ENCODE data around the gene IFI44L.

The IFI44L gene

GRCh38 chr1:78619803-78620579 is at the start of gene IFI44L:
TSS of gene IFI44L (plus strand) at chr1:78620448. CDS start at chr1:78627916, 7,468 bp downstream.
- no peak for DNase-seq

- DNase-seq: no peak
These were observed 49.7 kb upstream of the IFI44L start for GRCh38 chr1:78570539-78570938.

GRCh38 chr1:78577257-78578100 is 42.8 kb upstream of the IFI44L start:
- no peak for DNase-seq

- no peak for DNase-seq
These were observed 33.7 kb upstream of the IFI44L start for GRCh38 chr1:78586572-78586971.

- no peak for DNase-seq
These were observed 33.0 kb upstream of the IFI44L start for GRCh38 chr1:78587211-78587610.

GRCh38 chr1:78591971-78592370 is 28.3 kb upstream of the IFI44L start:
- no peak for DNase-seq

GRCh38 chr1:78599294-78599693 is 21.0 kb upstream of the IFI44L start:
- DNase-seq: no peak

- no peak for DNase-seq
These were observed 19.2 kb upstream of the IFI44L start for GRCh38 chr1:78601068-78601467.

GRCh38 chr1:78603206-78603605 is 17.0 kb upstream of the IFI44L start:
- no peak for DNase-seq

- DNase-seq: no peak
These were observed 15.6 kb upstream of the IFI44L start for GRCh38 chr1:78604643-78605042.

- DNase-seq: no peak
These were observed 14.0 kb upstream of the IFI44L start for GRCh38 chr1:78606274-78606673.

- DNase-seq: no peak
These were observed 12.8 kb upstream of the IFI44L start for GRCh38 chr1:78607334-78607927.

- DNase-seq: no peak
These were observed 12.3 kb upstream of the IFI44L start for GRCh38 chr1:78607944-78608343.

GRCh38 chr1:78617615-78618026 is 2.6 kb upstream of the IFI44L start:
- DNase-seq: peak in 11 of 14 donors; percentile 10 to 80 (median 64)

GRCh38 chr1:78619032-78619431 is 1.2 kb upstream of the IFI44L start:
- DNase-seq: no peak

- peak in 6 of 14 donors; percentile 6 to 65 (median 28) for DNase-seq
These were observed 824 bp upstream of the IFI44L start for GRCh38 chr1:78619446-78619802.

- DNase-seq: no peak
These were observed 418 bp downstream of the IFI44L start for GRCh38 chr1:78620666-78621065.

- DNase-seq: no peak
These were observed 2.3 kb downstream of the IFI44L start for GRCh38 chr1:78622548-78622947.

GRCh38 chr1:78624035-78624434 is 3.8 kb downstream of the IFI44L start:
- DNase-seq: no peak

GRCh38 chr1:78627321-78627720 is 7.1 kb downstream of the IFI44L start:
- no peak for DNase-seq

GRCh38 chr1:78630600-78630999 is 10.4 kb downstream of the IFI44L start:
- DNase-seq: no peak

- DNase-seq: no peak
These were observed 13.0 kb downstream of the IFI44L start for GRCh38 chr1:78633209-78633608.

- no peak for DNase-seq
These were observed 20.2 kb downstream of the IFI44L start for GRCh38 chr1:78640462-78640861.
